MCF 10A (cell line): Measurements from ENCODE around the gene NR5A1. TPM values are rescaled to one million over a fixed set of nuclear protein-coding genes. Genes with fewer than 3 reads are reported as not detected.

Experiments
- BruUV-seq: library from RNA; stranded (reverse); fragments of 400-500 nt; replicated peaks from 2 replicates; lab custom pipeline; 2021; lab: Mats Ljungman, UMichigan
- CTCF ChIA-PET: fragments of 300-600 bp; sonication (Branson Sonifier 250); formaldehyde crosslinking; extraction: SDS; loops from one replicate; lab custom pipeline; 2021; ENCODE audit warnings: antibody characterized with exemption, inconsistent platforms; lab: Yijun Ruan, JAX
- POLR2A ChIA-PET: fragments of 300-600, 350-650 bp; sonication (Branson Sonifier 250); formaldehyde crosslinking; extraction: SDS; loops from one replicate; lab custom pipeline; 2020; ENCODE audit warnings: antibody characterized with exemption, inconsistent platforms; lab: Yijun Ruan, JAX
- DNase-seq: peaks from one replicate; pipeline ENCODE4 v3.0.0-alpha.2; 2018; ENCODE audit not compliant: unreplicated experiment
- H3K27ac Mint-ChIP-seq: one replicate; pipeline ENCODE4 v1.8.0; 2022; ENCODE audit warnings: mild to moderate bottlenecking, low read depth, mixed read lengths; ENCODE audit not compliant: unreplicated experiment
- H3K27me3 Mint-ChIP-seq: one replicate; pipeline ENCODE4 v1.8.0; 2022; ENCODE audit warnings: mixed read lengths; ENCODE audit not compliant: insufficient read depth, unreplicated experiment
- H3K36me3 Mint-ChIP-seq: one replicate; pipeline ENCODE4 v1.8.0; 2022; ENCODE audit warnings: mild to moderate bottlenecking, moderate library complexity, mixed read lengths; ENCODE audit not compliant: insufficient read depth, unreplicated experiment
- H3K4me1 Mint-ChIP-seq: one replicate; pipeline ENCODE4 v1.8.0; 2022; ENCODE audit warnings: mixed read lengths; ENCODE audit not compliant: insufficient read depth, unreplicated experiment
- H3K4me3 Mint-ChIP-seq: one replicate; pipeline ENCODE4 v1.8.0; 2022; ENCODE audit warnings: mild to moderate bottlenecking, moderate library complexity, mixed read lengths; ENCODE audit not compliant: unreplicated experiment
- H3K9me3 Mint-ChIP-seq: one replicate; pipeline ENCODE4 v1.8.0; 2022; ENCODE audit warnings: mixed read lengths; ENCODE audit not compliant: unreplicated experiment
- CTCF ChIP-seq: fragments of 200-600 bp; IDR thresholded peaks from one replicate; pipeline ENCODE4 v1.8.0; 2022; ENCODE audit warnings: antibody characterized with exemption, mild to moderate bottlenecking; ENCODE audit not compliant: unreplicated experiment
- intact Hi-C: fragments of 100-400 bp; cut with micrococcal nuclease; formaldehyde crosslinking; loops from 2 replicates; pipeline ENCODE4 v1.14.1; 2022
- total RNA-seq: library from RNA; stranded (reverse); gene quantifications from 2 replicates; pipeline ENCODE4 v1.2.3, GENCODE V29; 2022

The NR5A1 gene
- total RNA-seq, 1 experiment from 2014 or later: not detected

GRCh38 chr9:124482431-124483031, 24.7 kb downstream of the NR5A1 start:
- peaks cover 35% of the 10 kb centered on the region for H3K27me3 Mint-ChIP-seq
- H3K27ac Mint-ChIP-seq: no peak overlapping the region
- CTCF ChIA-PET: no interaction called here
- POLR2A ChIA-PET: no interaction called here
- H3K36me3 Mint-ChIP-seq: no peaks in the 10 kb centered on the region
- no peaks in the 10 kb centered on the region for H3K9me3 Mint-ChIP-seq
- DNase-seq: no peak
- no TSS peak for BruUV-seq
- TF ChIP-seq CTCF: no peak
- H3K4me1 Mint-ChIP-seq: peaks cover 4% of the 10 kb centered on the region
- H3K4me3 Mint-ChIP-seq: no peak overlapping the region
- intact Hi-C loops: no loop called here

- ChIA-PET CTCF (interaction anchor here (1.5 kb wide), 1 partner anchor 63 kb away, joined by 9 read pairs; no protein-coding TSS in a partner anchor), POLR2A (no interaction called here)
- H3K27ac Mint-ChIP-seq: no peak overlapping the region
- H3K27me3 Mint-ChIP-seq: peaks cover 27% of the 10 kb centered on the region
- BruUV-seq: no TSS peak
- intact Hi-C loops: no loop called here
- no peak for DNase-seq
- TF ChIP-seq CTCF: no peak
- no peaks in the 10 kb centered on the region for H3K36me3 Mint-ChIP-seq
- no peaks in the 10 kb centered on the region for H3K9me3 Mint-ChIP-seq
- peaks cover 4% of the 10 kb centered on the region for H3K4me1 Mint-ChIP-seq
- no peak overlapping the region for H3K4me3 Mint-ChIP-seq
These were observed 26.1 kb downstream of the NR5A1 start for GRCh38 chr9:124481115-124481514.

GRCh38 chr9:124480621-124480981, 26.6 kb downstream of the NR5A1 start:
- ChIA-PET POLR2A (no interaction called here), CTCF (interaction anchor here (0.8 to 1.5 kb wide), 3 partner anchors 19 to 63 kb away, joined by 3 to 9 read pairs (median 3); no protein-coding TSS in a partner anchor)
- Mint-ChIP-seq H3K4me3 (no peak overlapping the region), H3K27ac (no peak overlapping the region), H3K27me3 (peaks cover 22% of the 10 kb centered on the region), H3K36me3 (no peaks in the 10 kb centered on the region), H3K4me1 (peaks cover 4% of the 10 kb centered on the region), H3K9me3 (no peaks in the 10 kb centered on the region)
- DNase-seq: peak; percentile 36
- BruUV-seq: no TSS peak
- TF ChIP-seq CTCF: peak; percentile 28
- intact Hi-C loops: loop anchor here (1.0 kb wide), 1 partner anchor 61 kb away; no protein-coding TSS in a partner anchor

GRCh38 chr9:124479947-124480620, 27.1 kb downstream of the NR5A1 start:
- ChIA-PET POLR2A (no interaction called here), CTCF (interaction anchor here (0.5 to 0.8 kb wide), 3 partner anchors 11 to 59 kb away, joined by 3 read pairs; no protein-coding TSS in a partner anchor)
- Mint-ChIP-seq H3K4me1 (peaks cover 4% of the 10 kb centered on the region), H3K36me3 (no peaks in the 10 kb centered on the region), H3K27me3 (peaks cover 17% of the 10 kb centered on the region), H3K27ac (no peak overlapping the region), H3K4me3 (no peak overlapping the region), H3K9me3 (no peaks in the 10 kb centered on the region)
- no peak for DNase-seq
- no peak for TF ChIP-seq CTCF
- intact Hi-C loops: loop anchor here (1.0 kb wide), 1 partner anchor 61 kb away; no protein-coding TSS in a partner anchor
- no TSS peak for BruUV-seq
